ENCODE data around the gene NFIA. TPM values are rescaled to one million over a fixed set of nuclear protein-coding genes. Genes with fewer than 3 reads are reported as not detected.

The NFIA gene
- total RNA-seq, 4 donors from 2014 or later: 32.0 to 160 (median 32.9) TPM

- peaks cover 0 to 35% (median under 1%) of the 10 kb centered on the region in 4 donors for H3K4me1 ChIP-seq
- no peak overlapping the region for H3K4me3 ChIP-seq
- H3K36me3 ChIP-seq: peaks cover 0 to 12% (median 0%) of the 10 kb centered on the region in 3 donors
- no peak overlapping the region for H3K27ac ChIP-seq
- no peaks in the 10 kb centered on the region for H3K9me3 ChIP-seq
- no peak for DNase-seq
- no peaks in the 10 kb centered on the region for H3K27me3 ChIP-seq
- TF ChIP-seq CTCF (IDR thresholded peaks at IDR 0.05) (no peak), POLR2A (IDR thresholded peaks at IDR 0.05) (no peak)
These were observed 6.0 kb downstream of the NFIA start for GRCh38 chr1:61088163-61088974.

- DNase-seq: no peak
- Histone ChIP-seq H3K4me3 (no peak overlapping the region), H3K9me3 (no peaks in the 10 kb centered on the region), H3K27me3 (no peaks in the 10 kb centered on the region), H3K36me3 (peaks cover 0 to 12% (median 0%) of the 10 kb centered on the region in 3 donors), H3K27ac (no peak overlapping the region), H3K4me1 (peaks cover 0 to 35% (median 0%) of the 10 kb centered on the region in 4 donors)
- TF ChIP-seq CTCF (IDR thresholded peaks at IDR 0.05) (no peak), POLR2A (IDR thresholded peaks at IDR 0.05) (no peak)
These were observed 7.0 kb downstream of the NFIA start for GRCh38 chr1:61089338-61089737.

- no peak for TF ChIP-seq POLR2A (IDR thresholded peaks at IDR 0.05)
- TF ChIP-seq CTCF (IDR thresholded peaks at IDR 0.05): no peak
- Histone ChIP-seq H3K27ac (no peak overlapping the region), H3K9me3 (no peaks in the 10 kb centered on the region), H3K36me3 (peaks cover 0 to 12% (median 0%) of the 10 kb centered on the region in 3 donors), H3K27me3 (no peaks in the 10 kb centered on the region), H3K4me3 (no peak overlapping the region), H3K4me1 (peaks cover 0 to 32% (median 0%) of the 10 kb centered on the region in 4 donors)
- DNase-seq: no peak
These were observed 7.4 kb downstream of the NFIA start for GRCh38 chr1:61089741-61090140.

GRCh38 chr1:61090546-61091202, 8.3 kb downstream of the NFIA start:
- H3K27ac ChIP-seq: no peak overlapping the region
- no peak overlapping the region for H3K4me3 ChIP-seq
- no peaks in the 10 kb centered on the region for H3K27me3 ChIP-seq
- peaks cover 0 to 12% (median 0%) of the 10 kb centered on the region in 3 donors for H3K36me3 ChIP-seq
- peaks cover 0 to 23% (median 0%) of the 10 kb centered on the region in 4 donors for H3K4me1 ChIP-seq
- H3K9me3 ChIP-seq: no peaks in the 10 kb centered on the region
- no peak for DNase-seq
- TF ChIP-seq POLR2A (IDR thresholded peaks at IDR 0.05) (no peak), CTCF (IDR thresholded peaks at IDR 0.05) (no peak)

- Histone ChIP-seq H3K27me3 (no peaks in the 10 kb centered on the region), H3K4me3 (no peak overlapping the region), H3K4me1 (peaks cover 0 to 19% (median 0%) of the 10 kb centered on the region in 4 donors), H3K9me3 (no peaks in the 10 kb centered on the region), H3K36me3 (peaks cover 0 to 12% (median 0%) of the 10 kb centered on the region in 3 donors), H3K27ac (no peak overlapping the region)
- no peak for TF ChIP-seq POLR2A (IDR thresholded peaks at IDR 0.05)
- no peak for TF ChIP-seq CTCF (IDR thresholded peaks at IDR 0.05)
- no peak for DNase-seq
These were observed 9.1 kb downstream of the NFIA start for GRCh38 chr1:61091455-61091854.

Measured in Peyer's patch (tissue), 4 donors.